GM11168 (cell line): ENCODE results near the gene CTDP1.

ENCODE experiments used
- in situ Hi-C: fragments of 300-500 bp; cut with MboI; formaldehyde crosslinking; loops from one replicate; pipeline ENCODE4 v1.12.0; 2022; ENCODE audit warnings: low sequenced_read_pairs; ENCODE audit not compliant: unreplicated experiment

Gene CTDP1

GRCh38 chr18:79772865-79773696 lies 93.5 kb downstream of the CTDP1 start:
- in situ Hi-C loops = no loop called here

DNA sequence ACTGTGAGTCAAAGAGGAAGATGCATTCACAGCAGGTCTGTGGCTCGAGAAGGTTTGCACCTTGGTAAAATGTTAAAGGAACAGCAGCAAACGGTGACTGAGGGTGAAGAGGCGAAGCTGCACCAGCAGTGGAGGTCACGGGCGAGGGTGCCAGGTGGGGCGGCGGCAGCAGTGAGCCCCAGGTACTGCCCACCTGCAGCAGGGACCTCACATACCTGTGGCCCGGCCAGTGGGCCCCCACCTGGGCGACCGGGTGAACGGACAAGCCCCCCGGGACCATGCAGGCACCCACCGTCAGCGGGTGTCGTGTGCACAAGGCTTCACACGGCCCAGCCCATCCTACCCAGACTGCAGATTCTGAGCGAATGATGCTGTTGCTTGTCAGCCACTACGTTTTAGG lies 94.5 kb downstream of the CTDP1 start:
- in situ Hi-C loops = no loop called here

- in situ Hi-C loops = no loop called here
Measured at GRCh38 chr18:79775441-79776221, 96.0 kb downstream of the CTDP1 start.

DNA sequence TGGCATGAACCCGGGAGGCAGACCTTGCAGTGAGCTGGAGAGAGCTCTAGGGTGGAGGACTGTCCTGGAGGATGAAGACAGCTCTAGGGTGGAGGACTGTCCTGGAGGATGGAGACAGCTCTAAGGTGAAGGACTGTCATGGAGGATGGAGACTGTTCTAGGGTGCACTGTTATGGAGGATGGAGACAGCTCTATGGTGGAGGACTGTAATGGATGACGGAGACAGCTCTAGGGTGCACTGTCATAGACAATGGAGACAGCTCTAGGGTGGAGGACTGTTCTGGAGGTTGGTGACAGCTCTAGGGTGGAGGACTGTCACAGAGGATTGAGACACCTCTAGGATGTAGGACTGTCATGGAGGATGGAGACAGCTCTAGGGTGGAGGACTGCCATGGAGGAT lies 97.1 kb downstream of the CTDP1 start:
- in situ Hi-C loops = no loop called here

DNA sequence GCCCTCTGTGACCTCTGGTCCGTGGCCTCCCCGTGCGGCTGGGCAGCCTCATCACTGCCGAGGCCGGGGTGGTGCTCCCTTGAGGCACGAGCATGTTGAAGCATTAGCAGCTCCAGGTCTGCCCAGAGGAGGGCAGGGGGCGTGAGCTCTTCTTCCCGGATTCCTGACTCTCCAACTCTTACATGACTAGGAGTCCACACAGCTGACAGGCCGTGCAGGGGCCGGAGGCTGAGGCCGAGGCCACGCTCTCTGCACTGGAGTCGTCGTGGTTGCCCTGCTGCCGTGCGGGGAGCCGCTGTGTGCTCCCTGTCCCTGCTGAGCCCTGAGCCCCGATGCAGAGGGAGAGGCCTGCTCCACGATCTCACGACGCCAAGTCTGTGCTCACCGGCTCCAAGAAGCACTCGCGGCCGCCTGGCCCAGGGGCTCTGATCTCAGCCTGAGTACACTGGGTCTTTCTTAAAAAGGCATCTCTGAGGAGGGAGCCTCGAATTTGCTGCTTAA lies 98.7 kb downstream of the CTDP1 start:
- in situ Hi-C loops = no loop called here

DNA sequence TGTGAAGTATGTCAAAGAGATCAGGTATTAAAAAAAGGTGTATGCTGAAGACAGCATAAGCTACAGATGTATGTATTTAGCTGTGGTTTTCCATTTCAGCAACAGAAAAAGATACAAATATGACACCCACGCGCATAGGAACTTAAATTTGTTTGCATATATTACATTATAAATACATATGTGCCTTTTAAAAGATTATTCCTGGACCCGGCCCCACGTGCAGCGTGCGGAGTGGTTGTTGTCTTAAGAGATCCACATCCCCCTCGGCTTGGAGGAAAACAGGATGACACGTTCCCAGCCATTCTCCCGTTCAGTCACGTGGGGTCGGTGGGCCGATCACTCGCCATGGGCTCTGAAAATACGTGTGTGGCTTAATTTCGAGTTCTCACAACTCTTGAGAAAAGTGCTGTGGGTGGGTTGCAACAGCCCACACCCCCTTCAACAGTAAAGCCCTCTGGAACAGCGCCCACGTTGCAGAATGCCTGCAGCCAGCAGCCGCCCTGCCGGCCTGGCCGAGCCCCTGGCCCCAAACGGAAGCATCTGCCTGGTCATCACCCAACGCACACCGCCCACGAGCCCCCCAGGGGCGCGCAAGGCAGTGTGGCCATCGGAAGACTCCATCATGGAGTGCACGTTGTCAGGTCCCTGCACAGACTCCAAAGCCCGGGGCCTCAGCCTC lies 99.6 kb downstream of the CTDP1 start:
- in situ Hi-C loops = no loop called here

- in situ Hi-C loops = no loop called here
Measured at GRCh38 chr18:79779700-79780190, 100.1 kb downstream of the CTDP1 start.

GRCh38 chr18:79780547-79780946 lies 100.9 kb downstream of the CTDP1 start:
- in situ Hi-C loops = no loop called here

- in situ Hi-C loops = no loop called here
Measured at GRCh38 chr18:79781331-79781941, 101.8 kb downstream of the CTDP1 start.

- in situ Hi-C loops = no loop called here
Measured at GRCh38 chr18:79782566-79783308, 103.1 kb downstream of the CTDP1 start.

DNA sequence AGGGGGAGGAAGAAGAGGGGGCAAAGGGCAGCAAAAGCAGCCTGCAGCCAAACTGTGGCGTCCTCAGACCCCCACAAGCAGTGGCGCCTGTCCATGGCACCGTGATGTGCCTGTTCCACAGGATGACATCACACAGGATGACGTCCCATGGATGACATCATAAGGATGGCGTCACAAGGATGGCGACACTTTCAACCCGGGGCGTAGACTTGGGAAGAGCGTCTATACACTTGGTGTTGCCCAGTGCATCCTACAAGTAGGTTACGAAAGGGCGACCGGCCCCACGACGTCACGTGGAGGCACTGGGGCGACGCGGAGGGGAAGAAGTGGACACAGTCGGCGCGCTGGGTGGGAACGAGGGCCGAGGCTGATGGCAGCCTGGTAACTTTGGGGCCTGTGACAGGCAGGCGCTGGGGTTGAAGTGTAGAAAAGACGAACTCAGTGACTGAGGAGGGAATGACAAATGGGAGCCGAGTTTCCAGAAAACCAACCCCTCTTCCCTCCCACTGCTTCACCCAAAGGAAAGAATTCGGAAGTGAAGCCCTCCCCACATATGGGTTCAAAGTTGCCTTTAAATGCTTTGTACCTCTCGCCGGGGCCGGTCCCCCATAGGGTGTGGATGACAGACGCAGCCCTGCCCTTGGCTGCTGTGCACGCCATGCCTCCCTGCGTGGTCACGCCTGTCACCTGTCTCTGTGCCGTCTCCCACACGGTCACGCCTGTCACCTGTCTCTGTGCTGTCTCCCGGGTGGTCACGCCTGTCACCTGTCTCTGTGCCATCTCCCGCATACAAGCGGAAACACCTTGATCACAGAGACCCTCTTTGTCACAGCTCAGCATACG lies 104.7 kb downstream of the CTDP1 start:
- in situ Hi-C loops = no loop called here

DNA sequence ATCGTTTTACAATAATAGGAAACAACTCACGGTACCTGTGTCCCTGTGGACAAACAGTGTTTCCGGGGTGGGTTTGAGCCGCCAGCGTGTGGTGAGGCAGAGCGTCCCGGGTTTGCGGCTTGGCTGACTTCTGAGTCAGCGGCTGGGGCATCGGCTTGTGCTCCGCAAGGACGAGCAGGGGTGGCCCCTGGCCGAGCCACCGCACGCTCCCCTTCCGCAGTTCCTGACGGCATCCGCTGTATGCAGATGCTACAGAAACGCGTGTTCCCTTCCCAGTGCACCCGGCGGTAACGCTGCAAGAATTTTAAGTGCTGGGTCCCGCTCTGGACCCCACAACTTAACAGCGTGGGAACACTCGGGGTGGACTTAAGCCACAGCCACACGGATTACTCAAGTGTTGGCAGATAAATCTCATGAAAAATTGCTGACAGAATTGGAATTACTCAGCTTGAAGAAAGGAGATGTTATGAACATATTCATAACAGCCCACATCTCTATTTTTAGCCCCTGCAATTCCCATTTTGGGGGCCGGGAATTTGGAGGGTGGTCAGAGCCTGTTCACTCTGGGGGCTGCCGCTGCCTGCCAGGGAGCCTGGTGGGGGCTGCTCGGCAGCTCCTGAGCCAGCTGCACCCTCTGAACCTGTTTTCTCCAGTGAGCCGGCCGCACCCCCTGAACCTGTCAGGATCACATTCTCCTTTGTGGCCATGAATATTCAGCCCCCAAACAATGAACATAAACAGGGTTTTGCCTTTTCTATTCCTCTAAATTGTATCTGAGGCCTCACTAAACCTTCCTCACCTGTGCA lies 105.6 kb downstream of the CTDP1 start:
- in situ Hi-C loops = no loop called here

GRCh38 chr18:79785831-79786230 lies 106.2 kb downstream of the CTDP1 start:
- in situ Hi-C loops = no loop called here

DNA sequence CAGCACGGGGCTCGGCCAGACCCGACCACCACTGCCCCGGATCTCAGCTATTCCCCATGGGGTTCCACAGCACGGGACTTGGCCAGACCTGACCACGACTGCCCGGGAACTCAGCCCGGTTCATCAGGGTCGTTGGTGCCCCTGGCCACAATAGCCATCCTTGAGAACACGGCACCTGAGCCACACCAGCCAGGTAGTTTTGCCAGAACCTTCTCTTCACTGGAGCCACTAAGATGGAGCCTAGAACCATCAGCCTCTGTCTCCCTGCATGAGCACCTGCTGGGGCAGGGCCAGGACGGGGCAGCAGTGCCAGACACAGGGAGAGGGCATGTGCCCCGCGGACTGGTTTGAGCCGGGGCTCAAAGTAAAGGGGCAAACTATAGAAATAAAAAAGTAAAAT lies 106.7 kb downstream of the CTDP1 start:
- in situ Hi-C loops = no loop called here

DNA sequence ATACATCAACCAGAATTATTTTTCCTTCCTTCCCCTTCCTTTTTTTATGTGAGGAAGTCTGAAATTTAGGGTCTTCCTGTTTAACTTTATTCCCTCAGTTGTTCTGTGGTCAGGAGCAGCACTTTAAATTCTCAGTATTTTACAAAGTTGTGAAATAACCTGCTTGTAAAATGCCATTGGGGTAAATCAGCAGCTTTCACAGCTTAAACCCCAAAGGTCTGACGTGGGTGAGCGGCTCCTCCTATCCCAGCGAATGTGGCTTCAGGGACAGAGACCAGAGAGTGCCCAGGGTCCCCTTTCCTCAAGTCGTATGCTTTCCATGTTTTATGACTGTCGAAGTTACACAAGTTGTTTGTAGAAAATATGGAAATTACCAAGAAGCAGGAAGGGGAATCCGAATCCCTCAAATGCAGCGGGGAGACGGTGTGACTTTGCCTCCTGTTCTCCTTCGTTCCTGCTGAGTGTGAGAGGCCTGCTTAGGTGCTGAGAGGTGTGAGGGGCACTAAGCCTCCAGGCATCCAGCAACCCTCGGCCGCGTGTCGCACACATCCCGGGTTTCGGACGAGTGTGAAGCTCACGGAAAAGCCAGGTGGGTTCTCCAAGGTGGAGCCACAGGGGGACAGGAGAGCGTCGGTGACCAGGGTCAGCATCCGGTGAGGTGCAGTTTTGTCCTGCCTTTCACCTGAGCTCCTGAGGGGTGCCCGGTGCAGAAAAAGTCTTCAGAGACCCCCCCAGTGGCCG lies 107.4 kb downstream of the CTDP1 start:
- in situ Hi-C loops = no loop called here

DNA sequence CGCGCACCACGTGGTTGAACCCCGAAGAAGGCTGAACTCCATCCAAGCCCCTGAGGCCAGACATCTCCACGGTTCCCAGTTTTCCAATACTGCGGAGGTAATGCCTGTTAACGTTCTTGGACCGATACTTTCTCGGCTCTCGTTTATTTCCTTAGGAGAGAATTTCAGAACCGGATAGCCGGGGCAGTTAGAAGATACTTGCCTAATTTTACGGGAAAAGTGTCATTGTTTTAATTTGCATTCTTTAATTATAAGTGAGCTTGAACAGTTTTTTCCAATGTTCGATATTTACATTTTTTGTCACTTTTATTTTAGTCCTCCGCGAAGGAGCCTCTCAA lies 107.9 kb downstream of the CTDP1 start:
- in situ Hi-C loops = no loop called here
